HG02678 (cell line): Measurements from ENCODE around the gene C21orf91.
A peak's percentile ranks its signal among the peaks of the same experiment; 100 is the strongest.
"Not testable (repeated sequence)": the region's sequence is repeated elsewhere in the genome, so short reads cannot be mapped to it uniquely, and the experiment has no call there.

Source experiments
- ATAC-seq: cut with Tn5 transposase; IDR thresholded peaks from one replicate; pipeline ENCODE4 v1.9.1; 2021; ENCODE audit warnings: mild to moderate bottlenecking, moderate library complexity; ENCODE audit not compliant: unreplicated experiment

Gene C21orf91

DNA sequence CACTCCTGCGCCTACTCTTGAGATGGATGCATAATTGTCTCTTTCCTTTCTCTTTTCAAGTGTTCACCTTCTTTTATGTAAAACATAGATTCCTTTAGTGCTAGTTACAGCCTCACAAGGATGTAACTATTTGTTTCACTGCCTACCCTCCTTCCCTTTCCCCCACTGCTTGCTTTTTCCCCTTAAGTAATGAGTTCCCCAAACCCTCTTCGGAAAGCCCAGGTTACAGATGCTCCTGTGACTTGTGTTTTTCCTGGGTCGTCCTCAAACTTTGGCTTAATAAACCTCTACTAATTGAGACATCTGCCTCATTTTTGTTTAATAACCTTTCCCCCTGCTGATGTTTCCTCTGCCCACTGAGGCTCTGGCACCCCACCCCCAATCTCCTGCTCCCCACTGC, 39.2 kb downstream of the C21orf91 start:
- ATAC-seq = no peak

DNA sequence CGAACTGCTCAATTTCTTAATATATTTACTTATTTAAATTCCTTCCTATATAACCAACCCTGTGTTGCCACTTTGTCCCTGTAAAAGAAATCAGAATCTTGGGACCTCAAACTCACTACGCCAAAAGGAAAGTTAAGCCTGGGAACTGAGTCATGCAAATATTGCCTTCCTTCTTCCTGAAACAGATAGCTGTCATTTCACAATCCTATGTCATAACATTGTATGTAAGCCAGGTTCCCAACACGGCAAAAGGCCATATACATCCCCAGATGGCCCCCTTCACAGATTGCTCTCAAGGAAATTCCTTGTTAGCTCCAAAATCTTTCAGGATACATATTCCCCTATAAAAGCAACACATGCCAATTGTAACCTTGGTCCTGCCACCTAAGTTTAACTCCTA, 39.7 kb downstream of the C21orf91 start:
- ATAC-seq = no peak

DNA sequence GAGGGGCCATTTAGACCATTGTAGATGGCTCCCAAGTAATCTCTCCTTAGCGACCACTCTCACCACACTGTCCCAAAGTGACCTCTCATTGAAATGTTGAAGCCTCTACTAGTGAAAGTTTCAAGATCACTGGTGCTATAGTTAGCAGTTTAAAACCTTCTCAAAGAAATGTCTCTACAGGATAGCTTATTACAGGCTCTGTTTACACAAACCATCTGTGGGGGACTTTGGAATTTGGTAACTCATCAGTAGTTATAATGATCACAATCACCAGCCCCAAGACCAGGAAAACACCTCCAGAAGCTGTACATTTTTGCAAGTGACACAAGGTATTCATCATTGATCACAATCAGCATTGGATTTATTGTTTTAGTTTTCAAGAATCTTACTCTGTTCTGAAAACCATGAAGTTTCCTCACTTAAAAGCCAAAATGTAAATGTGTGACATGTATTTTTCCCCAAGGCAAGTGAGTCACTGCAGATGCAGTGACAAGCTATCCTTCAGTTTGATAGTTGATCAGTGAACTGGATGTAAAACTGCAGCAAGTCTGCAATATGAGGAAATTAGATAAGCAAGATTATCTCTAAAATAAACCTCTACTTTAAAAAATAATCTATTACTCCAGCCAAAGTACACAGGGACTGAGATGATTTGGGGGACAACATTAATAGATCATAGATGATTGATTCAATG, 41.9 kb downstream of the C21orf91 start:
- no peak for ATAC-seq

DNA sequence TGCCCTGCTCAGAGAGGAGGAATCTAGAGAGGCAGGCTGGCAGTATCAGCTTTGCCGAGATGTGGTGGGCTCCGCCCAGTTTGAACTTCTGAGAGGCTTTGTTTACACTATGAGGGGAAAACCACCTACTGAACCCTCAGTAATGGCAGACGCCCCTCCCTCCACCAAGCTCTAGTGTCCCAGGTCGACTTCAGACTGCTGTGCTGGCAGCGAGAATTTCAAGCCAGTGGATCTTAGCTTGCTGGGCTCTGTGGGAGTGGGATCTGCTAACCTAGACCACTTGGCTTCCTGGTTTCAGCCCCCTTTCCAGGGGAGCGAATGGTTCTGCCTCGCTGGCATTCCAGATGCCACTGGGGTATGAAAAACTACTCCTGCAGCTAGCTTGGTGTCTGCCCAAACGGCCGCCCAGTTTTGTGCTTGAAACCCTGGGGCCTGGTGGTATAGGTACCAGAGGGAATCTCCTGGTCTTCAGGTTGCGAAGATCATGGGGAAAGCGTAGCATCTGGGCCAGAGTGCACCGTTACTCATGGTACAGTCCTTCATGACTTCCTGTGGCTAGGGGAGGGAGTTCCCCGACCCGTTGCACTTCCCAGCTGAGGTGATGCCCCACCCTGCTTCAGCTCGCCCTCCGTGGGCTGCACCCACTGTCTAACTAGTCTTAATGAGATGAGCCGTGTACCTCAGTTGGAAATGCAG, 43.6 kb downstream of the C21orf91 start:
- ATAC-seq = peak; percentile 77

DNA sequence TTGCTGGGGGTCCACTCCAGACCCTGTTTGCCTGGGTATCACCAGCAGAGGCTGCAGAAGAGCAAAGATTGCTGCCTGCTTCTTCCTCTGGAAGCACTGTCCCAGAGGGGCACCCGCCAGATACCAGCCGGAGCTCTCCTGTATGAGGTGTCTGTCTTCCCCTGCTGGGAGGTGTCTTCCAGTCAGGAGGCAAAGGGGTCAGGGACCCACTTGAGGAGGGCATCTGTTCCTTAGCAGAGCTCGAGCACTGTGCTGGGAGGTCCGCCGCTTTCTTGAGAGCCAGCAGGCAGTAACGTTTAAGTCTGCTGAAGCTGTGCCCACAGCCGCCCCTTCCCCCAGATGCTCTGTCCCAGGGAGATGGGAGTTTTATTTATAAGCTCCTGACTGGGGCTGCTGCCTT, 44.1 kb downstream of the C21orf91 start:
- ATAC-seq = not testable (repeated sequence)

DNA sequence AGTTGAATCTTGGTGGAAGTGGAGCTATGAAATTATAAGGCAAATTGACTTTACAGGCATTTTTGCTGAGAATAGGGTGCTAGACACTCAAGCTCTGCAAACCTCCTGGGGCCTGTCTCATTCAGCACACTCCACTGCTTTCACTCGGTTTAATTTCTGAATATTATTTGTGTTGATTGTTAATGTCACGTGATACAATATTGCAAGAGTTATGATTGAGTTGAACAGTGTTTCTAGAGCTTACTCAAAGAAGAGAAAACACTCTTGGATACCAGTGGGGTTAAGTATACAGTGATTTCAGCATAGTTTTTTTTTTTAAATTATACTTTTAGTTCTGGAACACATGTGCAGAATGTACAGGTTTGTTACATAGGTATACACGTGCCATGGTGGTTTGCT, 49.7 kb downstream of the C21orf91 start:
- ATAC-seq = no peak

DNA sequence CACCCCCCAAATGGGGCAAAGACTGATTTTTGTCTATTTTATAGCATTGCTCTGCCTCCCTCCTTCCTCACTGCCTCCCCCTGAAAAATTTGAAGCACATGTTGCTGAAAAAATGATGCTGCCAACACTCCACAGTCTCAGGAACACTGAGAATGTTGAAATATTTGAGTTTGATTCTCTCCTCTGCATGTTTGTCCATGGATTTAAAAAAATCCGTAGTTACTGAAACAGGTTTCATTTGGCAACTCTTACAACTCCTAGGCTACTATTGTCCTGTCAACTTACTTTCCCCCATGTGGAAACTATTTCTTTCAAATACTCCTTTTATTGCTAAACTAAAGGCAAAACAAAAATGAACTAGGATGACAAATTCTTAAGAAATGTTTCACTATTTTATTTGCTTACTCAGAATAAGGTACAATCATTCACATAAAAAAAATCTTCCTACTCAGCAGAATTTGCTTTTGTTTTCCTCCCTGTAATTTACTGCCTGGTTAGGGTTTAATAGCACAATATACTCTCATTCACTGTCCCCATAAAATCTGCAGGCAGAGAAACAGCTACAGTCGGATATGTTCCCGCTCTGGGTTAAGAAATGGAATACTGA, 50.2 kb downstream of the C21orf91 start:
- ATAC-seq = no peak

DNA sequence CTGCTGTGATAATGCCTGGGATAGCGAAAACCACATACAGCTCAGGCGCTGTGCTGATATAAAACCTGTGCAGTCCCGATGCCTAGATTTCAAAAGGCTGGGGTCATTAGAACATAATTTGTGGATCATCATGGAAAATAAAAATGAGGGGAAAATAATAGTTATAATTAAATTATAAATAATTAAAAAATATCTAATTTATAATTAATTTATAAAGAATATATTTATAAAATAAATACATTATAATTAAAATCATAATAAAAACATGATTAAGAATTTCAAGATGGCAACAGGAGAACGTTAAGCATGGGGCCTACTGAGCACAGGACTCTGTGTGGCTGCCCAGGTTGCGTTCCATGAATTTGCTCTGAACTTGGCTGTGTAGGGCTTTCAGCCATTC, 53.9 kb downstream of the C21orf91 start:
- no peak for ATAC-seq

DNA sequence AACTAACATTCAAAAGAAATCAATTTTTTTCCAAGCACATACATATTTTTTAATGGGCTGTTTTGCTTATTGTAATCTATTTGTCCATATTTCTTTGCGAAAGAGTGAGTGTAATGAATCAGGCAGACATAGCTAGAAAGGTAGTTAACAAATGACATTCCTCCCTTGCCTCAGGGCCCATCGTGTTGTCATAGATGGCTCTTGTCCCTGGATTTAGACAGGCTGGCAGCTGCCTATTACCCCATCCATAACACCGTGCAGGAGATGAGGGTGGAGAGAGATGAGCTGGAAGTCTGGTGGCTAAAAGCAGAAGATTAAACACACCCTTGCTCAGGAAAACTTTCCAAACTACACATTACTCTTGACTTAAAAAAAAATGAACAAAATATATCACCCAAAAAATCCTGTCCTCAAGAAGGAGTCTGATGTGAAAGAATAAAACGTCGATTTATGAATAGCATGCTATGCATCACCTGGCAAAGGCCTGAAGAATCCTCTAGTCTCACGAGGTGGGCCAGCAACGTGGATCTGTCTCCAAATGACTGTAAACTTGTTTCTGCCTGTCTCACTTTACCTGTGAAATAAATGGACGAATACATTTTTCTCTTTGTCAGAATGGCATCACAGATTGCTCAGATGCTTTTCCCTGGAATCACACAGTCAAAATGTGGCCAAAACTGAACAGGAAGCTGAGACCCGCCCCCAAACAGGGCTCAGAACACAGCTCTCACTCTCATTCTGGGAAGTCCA, 55.7 kb downstream of the C21orf91 start:
- ATAC-seq = no peak

DNA sequence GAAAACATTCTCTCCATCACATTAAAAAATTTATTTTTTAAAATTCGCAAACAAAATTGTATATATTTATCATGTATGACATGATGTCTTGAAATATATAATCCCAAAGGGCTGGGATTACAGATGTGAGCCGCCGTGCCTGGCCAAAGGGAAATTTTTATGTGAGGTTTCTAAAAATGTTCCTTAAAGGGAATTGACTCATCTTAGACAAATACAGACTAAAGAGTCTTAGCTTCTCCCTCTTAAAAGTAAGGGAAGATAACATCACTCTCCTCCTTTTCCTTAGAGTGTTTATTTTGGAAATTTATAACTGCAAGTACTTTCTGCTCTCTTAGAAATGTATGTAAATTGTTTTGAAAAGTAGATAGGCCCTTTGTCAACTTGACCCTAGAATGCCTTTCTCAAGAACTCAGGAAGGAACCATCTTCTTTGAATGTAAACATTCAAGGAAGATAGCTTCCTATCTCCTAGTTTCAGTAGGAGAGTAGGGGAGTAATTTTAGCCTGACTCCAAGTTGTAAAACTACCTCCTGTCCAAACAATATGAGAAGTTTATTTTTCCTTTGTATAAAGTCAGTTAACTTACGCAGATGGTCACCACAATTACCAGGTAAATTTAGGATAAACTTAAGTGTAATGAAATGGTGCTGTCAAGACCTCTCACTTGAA, 59.5 kb downstream of the C21orf91 start:
- no peak for ATAC-seq

DNA sequence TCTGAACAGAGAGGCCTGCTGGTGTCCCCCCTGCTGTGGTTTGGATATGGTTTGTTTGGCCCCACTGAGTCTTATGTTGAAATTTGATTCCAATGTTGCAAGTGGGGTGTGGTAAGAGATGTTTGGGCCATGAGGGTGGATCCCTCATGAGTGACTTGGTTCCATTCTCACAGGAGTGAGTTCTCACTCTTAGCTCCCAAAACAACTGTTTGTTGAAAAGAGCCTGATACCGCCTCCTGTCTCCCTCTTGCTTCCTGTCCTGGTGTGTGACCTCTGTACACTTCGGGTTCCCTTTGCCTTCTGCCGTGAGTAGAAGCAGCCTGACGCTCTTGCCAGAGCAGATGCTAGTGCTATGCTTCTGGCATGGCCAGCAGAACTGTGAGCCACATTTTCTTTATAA, 60.5 kb downstream of the C21orf91 start:
- ATAC-seq = no peak

DNA sequence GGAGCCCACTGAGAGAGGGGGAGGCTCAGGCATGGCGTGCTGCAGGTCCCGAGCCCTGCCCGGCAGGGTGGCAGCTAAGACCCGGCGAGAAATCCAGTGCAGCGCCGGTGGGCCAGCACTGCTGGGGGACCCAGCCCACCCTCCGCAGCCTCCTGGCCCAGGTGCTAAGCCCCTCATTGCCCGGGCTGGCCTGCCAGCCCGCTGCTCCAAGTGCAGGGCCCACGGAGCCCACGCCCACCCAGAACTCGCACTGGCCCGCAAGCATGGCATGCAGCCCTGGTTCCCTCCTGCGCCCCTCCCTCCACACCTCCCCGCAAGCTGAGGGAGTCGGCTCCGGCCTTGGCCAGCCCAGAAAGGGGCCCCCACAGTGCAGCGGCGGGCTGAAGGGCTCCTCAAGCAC, 61.5 kb downstream of the C21orf91 start:
- ATAC-seq = no peak

DNA sequence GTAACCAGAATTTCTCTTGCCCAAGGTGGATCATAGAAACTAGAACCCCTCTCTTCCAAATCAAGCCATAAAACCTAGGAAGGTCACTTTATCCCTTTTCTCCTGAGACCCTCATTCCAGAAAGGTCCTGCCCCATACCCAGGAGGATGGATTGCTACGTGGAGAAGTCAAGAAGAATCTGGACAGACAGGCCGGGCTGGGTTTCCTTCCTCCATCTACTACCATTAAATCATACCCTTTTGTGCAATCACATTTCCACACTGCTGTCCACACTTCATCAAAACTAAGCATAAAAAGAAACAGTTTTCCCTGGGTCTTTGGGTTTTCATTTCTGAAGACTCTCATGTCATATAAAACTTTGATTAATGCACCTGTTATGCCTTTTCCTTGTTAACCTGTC, 65.4 kb downstream of the C21orf91 start:
- no peak for ATAC-seq

DNA sequence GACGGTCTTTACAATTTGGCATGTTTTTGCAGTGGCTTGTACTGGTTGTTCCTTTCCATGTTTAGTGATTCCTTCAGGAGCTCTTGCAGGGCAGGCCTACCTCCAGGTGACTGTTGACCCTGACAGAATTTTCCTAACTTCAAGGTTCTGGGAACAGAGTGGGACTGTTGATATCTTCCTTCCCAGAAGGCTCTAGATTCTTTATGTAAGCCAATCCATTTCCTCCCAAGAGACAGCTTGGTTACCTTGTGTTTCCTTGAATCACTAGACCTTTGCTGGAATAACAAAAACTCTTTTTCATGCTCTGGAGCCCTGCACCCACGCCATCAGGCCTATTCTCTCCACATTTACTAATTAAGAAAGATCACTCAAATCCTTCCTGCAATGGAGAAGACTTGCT, 67.0 kb downstream of the C21orf91 start:
- ATAC-seq = no peak

DNA sequence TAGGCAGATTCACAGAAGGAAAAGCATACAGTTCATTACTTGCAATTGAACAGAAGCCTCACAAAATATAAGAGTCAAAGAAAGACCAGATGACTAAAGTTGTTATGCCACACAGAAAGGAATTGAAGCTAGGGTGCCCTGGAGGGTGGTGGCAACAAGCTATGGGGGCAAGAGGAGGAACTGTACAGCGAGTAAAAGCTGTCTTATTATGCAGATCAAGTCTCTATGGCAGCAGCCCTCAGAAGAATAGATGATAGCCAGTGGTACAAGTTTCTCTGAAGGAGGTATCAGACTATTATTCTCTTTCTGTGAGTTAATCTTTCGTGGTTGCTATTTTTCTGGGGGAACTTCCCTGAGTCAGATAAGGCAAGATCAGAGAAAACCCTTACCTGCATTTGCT, 72.2 kb downstream of the C21orf91 start:
- ATAC-seq = no peak

DNA sequence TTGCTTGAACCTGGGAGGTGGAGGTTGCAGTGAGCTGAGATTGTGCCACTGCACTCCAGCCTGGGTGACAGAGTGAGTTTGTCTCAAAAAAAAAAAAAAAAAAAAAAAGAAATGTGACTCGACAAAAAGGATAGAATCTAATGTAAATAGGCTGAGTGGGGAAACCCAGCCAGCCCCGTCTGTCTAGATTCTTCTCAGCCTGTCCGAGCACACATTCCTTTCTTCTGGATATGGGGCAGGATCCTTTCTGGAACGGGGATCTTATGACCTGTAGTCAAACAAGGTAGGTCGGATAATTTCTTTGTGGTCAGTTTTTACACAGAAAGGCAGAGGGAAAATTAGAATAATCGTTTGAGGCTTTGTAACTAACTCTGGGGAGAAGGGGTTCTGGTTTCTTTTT, 74.1 kb downstream of the C21orf91 start:
- ATAC-seq = no peak

DNA sequence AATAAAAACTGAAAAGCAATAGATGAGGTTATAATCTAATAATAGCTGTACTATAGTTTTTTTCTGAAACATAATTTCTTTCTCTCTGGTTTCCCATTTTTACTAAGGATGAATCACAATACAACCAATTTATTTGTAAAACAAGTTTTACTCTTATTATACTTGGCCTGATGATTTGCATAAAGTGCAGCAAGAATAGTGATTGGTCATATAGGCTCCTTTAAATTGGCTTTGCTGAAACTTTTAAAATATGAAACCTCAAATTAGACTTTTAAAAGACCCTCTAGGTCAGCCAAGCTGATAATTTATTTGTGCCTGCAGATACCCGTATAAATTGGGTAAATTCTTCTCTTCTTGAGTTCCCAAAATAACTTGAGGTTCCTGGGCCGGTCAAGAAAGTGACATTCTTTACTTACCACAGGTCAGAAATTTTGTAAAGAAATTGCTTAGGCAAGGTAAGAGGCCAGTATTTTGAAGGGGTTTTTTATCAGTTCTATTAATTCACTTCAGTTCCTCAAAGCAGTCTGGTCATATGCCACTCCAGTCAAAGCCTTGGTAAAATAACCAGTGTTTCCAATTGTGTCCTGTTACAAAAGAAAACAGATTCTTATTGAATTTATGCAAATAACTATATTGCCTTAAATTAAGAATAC, 76.1 kb downstream of the C21orf91 start:
- no peak for ATAC-seq

DNA sequence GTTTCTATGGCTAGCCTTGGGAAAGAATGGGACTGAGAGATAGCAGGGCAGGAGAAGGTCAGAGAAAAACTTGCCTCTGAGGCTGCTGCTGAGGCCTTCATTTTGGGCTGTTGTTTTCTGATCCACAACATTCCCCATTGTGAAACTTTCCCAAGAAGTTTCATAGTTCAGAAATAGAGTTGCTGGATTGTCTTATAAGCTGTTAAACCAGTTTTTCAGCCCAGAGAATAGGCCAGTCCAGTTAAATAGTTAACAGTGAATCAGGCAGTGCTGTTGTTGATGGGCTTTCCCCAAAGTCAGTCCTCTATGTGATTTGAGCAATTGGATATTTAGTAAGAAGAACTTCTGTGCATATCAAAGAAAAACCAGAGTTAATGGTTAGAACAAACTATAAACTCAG, 77.0 kb downstream of the C21orf91 start:
- ATAC-seq = no peak
